Activated gamma-delta T cell treated with Interleukin-2 at 50 U/mL for 16 hours (primary cell): ENCODE results near the gene ABCA2.
"Not testable (repeated sequence)": the region's sequence is repeated elsewhere in the genome, so short reads cannot be mapped to it uniquely, and the experiment has no call there.

Experiments
- DNase-seq: peaks from one replicate; pipeline ENCODE4 v3.0.0-alpha.2; 2020

The ABCA2 gene

DNA sequence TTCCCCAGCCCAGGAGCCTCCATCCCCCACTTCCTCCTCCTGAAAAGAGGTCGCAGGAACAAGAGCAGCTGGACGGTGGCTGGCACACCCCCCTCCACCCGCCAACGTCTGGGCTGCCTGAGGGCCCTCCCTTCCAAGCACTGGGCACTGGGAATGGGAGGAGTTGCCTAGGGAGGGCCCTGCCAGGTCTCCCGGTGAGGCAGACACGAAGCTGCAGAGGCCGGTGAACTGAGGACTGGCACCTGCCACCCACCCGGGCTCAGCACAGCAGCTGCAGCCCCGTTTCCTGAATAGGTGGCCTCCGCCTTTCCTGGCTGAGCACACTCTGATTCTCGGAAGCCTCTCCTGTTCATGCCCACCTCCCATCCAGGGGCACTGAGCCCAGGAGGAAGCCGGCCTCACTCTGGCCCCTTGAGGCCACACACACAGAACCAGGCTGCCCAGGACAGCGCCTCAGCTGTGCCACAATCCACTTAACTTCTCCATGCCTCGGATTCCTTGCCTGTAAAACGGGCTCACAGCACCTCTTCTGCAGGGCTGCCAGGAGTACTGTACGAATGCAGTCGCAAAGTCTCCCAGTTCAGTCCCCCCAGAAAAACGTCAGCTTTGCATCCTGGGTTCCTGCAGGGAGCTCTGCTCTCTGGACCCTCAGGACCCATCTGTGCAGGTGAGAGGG lies 16.6 kb upstream of the ABCA2 start:
- no peak for DNase-seq

DNA sequence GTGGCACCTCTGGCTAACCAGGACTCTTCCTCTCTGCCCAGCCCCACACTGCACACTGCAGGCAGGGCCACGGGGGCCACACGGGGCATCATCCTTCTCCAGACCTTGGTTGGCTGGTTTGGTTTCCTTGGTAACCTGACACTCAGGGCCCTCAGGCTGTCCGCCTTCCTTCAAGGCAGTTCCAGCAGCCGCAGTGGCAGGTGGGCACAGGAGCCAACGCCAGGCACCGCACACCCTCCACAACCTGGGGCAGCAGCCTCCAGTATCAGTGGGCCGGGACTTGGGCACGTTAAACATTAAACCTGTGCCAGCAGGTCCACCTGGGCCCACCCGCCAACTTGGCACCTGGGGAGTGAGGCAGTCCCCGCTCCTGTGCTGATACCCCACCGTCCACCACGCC lies 16.0 kb upstream of the ABCA2 start:
- no peak for DNase-seq

DNA sequence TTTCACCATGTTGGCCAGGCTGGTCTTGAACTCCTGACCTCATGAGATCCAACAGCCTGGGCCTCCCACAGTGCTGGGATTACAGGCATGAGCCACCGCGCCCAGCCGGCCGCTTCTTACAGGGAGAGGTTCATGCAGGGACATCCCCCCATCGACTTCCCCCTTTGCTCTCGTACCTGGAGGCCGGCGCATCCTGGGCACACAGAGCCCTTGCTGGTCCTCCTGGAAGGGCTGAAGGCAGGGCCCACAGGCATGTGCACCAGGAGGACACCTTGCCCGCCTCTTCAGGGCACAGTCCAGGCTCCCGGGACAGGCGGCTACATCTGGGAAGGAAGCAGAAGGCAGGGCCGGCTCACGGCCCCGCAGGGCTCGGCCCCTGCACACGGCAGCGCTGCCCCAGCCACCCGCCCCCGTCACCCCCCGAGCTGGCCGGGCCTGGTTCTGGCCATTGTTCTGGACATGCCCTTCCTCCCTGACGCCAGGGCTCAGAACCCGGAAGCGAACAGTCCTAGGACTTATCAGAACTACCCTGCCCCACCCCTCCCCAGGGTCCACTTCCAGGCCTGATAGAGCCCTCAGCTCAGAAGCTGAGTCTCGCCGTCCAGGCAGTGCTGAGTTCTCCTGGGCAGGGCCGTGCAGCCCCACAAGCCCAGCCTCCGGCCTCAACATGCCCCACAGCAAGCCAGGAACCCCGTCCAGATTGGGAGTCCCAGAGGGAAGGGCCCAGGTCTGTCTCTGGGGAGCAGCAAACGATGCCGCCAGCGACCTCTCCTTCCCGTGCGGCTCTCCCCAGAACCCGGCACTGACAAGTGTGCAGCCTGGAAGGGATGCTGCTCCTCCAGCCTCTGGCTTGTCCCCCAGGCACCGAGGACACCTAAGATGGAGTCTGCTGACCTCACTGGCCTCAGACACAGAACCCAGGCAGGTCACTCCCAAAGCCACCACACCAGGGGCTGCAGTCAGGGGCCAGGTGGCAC lies 15.0 kb upstream of the ABCA2 start:
- DNase-seq, result no peak

DNA sequence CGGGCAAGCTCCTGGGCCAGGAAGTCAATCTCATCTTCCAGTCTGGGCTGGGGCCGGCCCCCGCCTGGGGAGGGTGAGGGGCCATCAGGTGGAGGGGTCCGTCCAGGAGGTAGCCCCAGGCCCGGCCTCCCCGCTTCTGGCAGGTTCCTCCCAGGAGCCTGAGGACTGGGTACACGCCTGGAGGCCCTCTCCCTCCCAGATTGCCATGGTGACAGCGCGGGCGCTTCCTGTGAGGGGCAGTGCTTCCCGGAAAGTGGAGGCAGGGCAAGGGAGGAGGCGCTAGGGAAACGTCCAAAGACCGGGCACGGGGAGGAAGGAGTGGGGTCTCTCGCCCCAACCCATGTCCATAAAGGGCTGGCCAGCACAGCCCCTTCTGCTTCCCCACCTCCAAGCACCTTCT lies 13.1 kb upstream of the ABCA2 start:
- no peak for DNase-seq

DNA sequence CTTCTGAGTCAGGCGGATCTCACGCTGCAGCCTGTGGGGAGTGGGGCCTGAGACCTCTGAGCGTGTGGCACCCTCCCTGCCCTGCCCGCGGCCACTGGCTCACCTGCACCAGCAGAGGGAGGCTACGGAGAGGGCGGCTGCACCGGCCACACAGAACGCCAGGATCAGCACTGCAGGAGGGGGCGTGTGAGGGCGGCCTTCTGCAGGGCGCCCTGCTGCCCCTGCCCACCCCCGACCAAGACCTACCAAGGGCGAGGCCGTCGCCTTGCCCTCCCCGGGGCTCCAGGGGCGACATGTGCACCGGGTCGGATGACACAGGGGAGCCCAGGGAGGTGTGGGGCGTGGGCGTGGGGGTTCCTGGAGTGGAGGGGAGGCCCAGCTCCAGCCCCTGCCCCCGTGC lies 12.5 kb upstream of the ABCA2 start:
- DNase-seq, result no peak

DNA sequence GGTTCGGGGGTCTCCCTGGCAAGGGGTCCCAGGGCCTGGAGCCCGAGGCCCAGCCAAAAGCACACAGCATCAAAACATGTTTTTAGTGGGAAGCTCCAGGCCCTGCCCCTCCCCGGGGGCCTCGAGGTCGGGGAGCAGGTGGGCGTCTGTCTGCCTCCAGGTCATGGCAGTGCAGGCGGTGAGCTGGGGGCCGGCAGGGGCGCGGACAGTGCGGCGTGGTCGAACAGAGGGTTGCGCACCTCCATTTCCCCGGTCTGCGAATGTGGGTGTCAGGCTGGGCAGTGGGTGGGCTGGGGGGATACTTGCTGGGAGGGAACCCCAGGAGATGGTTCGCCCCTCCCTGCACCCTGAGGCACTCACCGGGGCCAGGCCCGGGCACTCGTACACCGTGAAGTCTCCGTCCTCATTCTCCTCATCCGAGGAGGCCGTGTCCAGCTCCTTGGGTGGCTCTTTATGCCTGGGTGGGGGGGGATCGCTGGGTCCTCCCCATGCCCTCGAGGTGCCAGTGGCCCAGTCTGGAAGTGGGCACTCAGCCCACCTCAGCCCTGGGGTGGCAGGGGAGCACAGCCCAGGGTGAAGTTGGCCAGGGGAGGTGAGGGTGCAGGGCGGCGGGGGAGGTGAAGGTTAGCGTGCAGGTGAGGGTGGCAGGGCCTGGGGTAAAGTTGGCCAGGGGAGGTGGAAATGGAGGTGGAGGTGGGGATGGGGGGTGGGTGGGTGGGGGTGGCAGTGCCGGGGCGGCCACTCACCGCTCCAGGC lies 11.8 kb upstream of the ABCA2 start:
- no peak for DNase-seq

DNA sequence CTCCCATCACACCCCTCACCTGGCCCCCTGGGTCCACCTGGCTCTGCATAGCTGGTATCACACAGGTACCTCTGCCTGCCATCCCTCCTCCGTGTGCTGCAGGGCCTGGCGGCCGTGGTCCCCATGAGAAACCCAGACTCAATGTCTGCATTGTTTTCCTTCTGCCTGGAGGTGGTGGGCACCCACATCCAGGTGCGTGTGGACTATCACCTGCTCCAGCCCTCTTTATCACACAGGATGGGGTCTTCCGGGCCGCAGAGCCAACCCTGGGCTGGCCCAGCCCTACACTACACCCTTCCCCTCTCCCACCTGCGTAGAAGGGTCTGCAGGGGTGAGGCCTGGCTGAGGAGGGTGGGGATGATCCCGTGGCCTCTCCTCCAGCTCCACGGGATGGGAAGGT lies 10.9 kb upstream of the ABCA2 start:
- no peak for DNase-seq

DNA sequence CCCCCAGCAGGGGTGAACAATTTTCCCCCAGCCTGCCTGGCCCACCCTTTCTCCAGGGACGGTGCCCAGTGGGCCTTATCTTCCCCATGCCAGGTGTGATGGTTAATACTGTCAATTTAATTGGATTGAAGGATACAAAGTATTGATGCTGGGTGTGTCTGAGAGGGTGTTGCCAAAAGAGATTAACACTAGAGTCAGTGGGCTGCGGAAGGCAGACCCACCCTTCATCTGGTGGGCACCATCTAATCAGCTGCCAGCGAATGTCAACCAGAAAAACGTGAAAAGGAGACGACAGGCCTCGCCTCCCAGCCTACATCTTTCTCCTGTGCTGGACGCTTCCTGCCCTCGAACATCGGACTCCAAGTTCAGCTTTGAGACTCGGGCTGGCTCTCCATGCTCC lies 9.4 kb upstream of the ABCA2 start:
- no peak for DNase-seq

DNA sequence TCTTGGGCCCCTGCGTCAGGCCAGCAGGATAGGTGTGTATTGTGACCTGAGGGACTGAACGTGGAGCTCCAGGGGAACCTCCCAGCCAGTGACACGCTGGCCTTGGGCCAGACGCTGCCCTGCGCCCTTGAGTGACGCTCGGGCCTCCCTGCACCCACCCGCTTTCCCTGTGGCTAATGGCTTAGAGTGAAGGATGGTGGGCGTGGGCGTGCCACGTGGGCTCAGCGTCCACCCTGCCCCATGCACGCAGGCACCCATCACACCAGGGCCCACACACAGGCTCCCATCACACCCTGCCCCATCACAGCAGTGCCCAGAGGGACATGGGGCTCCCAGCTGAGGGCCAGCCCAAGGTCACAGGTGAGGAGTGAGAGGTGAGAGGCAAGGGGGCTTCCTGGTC lies 9.0 kb upstream of the ABCA2 start:
- no peak for DNase-seq

DNA sequence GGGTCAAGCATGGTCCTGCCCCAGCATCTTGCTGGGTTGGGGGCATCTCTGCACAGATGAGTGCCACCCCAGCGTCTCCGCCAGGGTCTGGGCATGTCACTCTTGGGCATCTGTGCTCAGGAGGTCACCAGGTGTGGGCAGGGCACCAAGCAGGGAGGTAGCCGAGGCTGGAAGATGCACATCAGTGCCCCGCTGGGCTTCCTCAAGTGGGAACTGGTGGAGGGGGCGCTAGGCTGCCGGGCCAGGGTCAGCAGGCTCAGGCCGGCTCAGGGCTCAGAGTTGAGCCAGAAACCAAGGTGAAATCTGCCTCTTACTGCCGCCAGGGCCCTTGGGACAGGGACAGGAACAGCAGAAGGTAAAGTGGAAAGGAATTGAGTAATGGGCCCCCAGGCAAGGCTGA lies 7.9 kb upstream of the ABCA2 start:
- DNase-seq, result no peak

DNA sequence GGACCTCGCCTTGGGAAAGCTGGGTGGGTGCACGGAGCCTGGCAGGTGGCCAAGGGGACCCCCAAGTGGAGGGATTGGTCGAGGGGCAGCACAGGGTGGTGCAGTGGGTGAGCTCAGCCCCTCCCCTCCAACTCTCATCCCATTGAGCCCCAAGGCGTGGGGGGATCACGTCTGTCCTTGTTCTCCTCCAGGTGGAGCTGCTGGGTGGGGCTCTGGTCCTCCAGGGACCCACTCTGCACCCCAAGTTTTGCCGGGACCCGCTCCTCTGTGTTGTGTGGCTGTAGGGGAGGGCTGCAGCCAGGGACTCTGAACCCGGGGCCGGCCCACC lies 7.4 kb upstream of the ABCA2 start:
- DNase-seq, result no peak

DNA sequence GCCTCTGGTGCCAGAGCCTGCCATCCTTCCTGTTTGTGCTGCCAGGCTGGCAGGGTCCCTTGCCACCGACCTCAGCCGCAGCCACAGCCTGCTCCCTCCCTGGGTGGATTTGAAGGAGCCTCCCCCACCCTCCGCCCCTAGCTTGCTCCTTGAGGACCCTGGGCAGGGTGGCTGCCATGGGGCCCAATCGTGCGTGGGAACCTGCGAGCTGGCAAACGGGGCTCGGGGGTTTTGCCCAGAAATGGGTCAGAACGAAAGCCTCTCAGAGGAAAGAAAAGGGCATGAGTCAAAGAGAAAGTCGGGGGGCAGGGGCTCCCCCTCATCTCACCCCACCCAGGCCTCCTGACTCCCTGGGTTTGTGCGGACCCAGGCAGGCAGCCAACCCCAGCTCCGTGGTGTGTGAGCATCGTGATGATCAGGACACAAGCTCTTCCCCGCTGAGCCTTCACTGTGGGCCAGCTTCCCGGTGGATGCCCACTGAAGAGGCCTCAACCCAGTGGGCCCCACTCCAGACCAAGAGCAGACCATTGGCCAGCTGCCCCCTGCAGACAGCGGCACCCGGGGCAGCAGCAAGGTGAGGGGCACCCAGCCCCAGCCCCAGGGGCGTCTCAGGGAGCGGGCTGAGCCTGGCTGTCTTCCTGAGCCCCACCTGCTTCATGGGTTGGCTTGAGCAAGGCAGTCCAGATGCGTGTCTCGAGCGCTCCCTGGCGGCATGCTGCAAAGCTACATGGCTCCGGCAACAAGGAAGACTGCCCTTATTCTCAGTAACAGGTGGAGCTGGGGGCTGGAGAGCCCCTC lies 6.9 kb upstream of the ABCA2 start:
- peak; percentile 89 for DNase-seq

DNA sequence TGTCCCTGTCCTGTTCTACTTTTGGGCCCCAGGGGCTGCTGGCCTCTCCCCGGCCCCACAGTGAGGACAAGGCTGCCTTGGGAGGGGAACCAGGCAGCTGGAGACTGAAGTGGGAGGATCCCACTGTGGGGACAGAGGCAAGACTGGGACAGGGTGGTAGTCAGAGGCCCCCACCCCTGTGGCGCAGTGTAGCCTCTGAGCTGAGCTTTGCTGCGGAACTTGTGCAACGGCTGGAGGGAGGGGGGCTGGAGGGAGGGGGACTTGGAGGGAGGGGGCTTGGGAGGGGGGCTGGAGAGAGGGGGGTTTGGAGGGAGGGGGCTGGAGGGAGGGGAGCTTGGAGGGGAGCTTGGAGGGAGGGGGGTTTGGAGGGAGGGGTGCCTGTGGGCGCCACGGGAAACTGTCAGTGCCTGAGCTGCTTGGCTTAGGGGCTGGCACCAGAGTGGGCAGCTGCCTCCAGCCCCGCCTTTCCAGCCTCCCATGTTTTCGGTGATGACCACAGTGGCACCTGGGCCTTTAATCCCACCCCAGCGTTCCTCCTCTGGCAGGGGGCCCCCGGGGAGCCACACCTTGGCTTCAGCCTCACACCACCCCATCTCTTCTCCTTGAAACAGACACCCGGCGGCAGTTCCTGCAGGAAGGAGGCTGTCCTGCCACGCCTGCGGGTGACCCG lies 6.1 kb upstream of the ABCA2 start:
- DNase-seq, result no peak

DNA sequence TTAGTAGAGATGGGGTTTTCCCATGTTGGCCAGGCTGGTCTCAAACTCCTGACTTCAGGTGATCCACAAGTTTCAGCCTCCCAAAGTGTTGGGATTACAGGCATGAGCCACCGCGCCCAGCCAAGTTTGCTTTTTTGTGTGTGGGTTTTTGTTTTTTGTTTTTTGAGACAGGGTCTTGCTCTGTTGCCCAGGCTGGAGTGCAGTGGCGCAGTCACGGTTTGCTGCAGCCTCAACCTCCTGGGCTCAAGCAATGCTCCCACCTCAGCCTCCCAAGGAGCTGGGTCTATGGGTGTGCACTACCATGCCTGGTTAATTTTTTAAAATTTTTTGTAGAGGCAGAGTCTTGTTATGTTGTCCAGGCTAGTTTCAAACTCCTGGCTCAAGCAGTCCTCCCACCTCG lies 5.4 kb upstream of the ABCA2 start:
- not testable (repeated sequence) for DNase-seq

DNA sequence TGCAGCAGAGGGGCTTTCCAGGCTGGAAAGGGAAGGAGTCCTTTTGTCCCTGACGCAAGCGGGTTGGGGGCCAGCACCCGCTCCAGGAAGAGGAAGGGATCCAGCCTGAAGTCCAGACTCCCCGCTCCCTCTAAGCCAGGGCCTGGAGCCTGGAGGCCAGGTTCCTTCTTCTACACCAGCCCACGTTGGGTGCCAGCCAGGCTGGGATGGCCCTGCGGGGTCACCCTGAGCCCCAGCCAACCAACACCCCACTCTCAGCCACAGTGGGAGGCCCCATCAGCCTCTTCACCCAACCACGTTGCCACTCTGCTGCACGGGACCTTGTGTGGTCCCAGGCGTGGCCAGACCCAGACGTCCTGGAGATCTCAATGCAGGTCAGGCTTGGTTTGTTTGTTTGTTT lies 4.8 kb upstream of the ABCA2 start:
- DNase-seq, result no peak

DNA sequence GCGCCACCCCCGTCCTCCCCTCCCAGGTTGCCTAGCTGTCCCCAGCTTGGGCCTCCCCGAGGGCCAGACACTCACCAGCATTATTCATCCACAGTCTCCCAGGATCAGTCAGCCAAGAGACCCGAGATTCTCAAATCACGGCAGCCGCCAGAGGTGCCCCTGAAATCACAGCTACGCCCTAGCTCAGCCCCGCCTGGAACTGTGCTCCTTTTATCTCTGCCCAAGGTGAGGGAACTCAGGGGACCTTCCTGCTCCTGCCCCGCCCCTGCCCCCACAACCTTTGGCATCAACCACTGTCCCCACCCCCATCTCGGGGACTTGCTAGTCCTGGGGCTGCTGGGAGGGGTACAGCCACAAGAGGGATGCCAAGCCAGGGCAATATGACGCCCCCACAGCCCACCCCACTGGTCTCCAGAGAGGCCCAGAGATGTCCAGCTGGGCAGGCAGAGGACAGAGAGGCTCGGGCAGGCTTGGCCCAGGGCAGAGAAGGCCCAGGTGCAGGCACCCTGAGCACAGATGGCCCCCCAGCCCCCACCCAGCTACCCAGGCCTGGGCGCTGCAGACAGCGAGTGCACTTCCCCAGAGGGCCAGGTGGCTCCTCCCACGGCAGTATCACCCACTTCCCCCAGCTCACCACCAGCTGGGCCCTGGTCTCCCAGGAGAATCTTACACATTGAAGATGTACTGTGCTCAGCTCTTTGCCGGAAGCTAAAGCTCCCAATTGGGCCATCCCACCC lies 4.0 kb upstream of the ABCA2 start, which contains the start of gene FUT7:
FUT7 (minus strand) TSS at position 185 of the 737 bp plus-strand sequence; CDS start at position 88, 97 bp downstream.
- peak; percentile 40 for DNase-seq

DNA sequence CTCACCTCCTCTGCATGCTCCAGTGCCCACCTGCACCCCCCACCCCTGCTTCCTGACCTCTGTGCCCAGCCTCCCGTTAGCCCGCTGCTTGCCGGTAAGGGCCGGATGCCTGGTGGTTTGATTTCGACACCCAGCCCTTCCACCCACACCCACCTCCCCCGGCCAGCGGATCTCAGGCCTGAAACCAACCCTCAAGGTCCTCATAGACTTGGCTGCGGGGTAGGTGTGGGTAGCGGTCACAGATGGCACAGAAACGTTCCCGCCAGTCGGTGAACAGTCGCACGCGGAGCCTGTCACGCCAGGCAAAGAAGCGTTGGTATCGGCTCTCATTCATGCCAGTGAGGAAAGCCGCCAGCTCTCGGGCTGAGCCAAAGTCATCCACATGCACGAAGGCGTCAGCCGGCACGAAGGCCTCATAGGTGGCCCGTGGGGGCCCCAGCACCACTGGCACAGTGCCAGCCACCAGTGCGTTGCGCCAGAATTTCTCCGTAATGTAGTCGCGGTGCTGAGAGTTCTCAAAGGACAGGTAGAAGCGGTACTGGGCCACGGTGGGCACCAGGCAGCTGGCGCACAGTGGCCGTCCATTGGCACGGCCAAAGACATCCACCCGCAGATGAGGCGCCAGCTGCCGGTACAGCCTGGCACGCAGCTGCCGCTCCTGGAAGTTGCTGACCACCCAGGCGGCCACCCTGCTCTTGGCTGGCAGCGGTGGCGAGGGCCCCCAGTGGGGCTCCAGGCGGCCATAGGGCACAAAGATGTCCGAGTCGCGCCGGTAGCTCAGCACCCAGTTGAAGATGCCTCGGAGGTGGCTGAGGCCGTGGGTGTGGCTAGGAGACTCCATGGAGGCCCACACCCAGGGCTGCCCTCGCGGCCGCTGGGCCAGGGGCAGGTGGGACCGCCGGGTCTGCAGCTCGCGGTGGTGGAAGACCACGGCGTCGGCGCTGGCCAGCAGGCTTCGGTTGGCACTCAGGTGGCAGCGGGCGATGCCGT lies 2.8 kb upstream of the ABCA2 start:
- DNase-seq, result peak; percentile 57

DNA sequence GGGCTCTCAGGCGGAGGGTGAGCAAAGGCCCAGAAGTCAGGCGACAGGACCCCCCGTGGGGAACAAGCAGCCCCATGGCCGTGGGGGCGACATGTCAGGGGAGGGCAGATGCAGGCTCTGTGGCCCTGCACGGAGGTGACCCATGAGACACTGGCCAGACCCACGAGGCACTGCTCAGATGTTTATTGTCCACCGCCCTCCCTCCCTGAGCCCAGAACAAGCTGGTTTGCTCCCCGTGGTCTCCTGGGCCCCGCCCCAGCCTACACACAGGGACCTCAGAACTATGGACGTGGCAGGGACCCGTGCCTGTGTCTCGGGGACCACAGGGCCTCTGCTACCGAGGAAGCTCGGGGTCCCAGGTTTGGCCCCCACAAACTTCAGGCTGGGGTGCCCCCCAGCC lies 2.0 kb upstream of the ABCA2 start:
- DNase-seq, result no peak

DNA sequence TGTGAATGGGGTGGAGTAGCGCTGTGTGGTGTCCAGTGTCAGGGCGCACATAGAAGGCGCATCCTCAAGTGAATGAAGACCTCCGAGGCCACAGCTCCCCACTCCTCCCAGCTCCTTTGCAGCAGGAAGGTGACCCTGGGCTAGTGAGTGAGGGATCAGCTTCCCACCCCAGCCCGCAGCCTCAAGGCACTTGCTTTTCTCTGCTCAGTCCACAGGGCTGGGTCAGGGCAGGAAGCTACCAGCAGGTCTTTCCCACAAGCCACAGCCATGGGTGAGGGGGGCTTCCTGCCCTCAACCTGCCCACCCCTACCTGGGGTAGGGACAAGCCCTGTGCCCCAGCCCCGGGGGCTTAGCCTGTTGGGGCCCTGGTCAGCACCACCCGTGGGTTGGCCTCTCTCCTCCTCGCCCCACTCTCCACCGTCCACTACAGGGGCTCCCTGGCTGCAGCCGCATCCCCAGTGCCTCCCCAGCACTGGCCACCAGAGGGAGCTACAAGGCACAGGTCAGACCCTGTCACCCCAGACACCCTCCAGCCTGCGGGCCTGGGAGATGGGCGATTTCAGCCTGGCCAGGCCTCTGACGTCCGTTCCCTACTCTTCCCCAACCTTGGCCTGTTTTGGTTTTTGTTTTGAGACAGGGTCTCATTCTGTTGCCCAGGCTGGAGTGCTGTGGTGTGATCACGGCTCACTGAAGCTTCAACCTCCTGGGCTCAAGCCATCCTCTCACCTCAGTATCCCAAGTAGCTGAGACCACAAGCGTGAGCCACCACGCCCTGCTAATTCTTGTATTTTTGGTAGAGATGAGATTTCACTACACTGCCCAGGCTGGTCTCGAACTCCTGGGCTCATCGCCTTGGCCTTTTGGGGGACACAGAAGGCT lies 1.3 kb upstream of the ABCA2 start:
- DNase-seq, result peak; percentile 70
